Measurements from ENCODE around the gene LY6G6D. TPM values are rescaled to one million over a fixed set of nuclear protein-coding genes. Genes with fewer than 3 reads are reported as not detected.

Gene LY6G6D
- total and polyA plus RNA-seq, 2 of the 13 experiments (the other 11 are each of a cell fraction or from before 2014, with no cell fraction given), result not detected

DNA sequence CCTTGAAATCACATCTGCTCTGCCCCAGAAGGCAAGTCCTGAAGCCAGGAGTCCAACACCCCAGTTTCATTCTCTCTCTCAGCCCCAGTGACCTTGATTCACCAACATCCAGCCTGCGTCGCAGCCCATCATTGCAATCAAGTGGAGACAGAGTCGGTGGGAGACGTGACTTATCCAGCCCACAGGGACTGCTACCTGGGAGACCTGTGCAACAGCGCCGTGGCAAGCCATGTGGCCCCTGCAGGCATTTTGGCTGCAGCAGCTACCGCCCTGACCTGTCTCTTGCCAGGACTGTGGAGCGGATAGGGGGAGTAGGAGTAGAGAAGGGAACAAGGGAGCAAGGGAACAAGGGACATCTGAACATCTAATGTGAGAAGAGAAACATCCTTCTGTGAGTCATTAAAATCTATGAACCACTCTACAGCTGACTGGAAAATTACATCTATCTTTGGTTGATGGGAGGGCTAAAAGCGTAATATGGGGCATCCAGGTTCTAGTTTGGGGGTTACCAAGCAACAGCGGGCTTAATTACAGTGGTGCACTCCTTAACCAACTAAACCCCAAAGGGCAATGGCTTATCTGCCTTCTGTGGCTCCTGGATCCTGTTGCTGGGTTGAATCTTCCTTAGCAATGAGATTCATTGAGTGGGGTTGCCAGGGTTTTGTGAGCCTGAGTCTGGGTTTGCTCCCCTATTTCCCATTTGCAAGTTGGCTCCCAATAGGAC is 2.5 kb downstream of the LY6G6D start (continued):
- TF ChIP-seq ZSCAN21 (CRISPR knock-in tag; IDR thresholded peaks at IDR 0.05; ENCODE audit: borderline replicate concordance), result no peak; the same call in 1 of the 2 replicates
- TF ChIP-seq, protein P1, sequence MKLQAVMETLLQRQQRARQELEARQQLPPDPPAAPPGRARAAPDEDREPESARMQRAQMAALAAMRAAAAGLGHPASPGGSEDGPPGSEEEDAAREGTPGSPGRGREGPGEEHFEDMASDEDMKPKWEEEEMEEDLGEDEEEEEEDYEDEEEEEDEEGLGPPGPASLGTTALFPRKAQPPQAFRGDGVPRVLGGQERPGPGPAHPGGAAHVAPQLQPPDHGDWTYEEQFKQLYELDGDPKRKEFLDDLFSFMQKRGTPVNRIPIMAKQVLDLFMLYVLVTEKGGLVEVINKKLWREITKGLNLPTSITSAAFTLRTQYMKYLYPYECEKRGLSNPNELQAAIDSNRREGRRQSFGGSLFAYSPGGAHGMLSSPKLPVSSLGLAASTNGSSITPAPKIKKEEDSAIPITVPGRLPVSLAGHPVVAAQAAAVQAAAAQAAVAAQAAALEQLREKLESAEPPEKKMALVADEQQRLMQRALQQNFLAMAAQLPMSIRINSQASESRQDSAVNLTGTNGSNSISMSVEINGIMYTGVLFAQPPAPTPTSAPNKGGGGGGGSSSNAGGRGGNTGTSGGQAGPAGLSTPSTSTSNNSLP (IDR thresholded peaks at IDR 0.05; ENCODE audit: low read depth, low read length), result no peak
- TF ChIP-seq ZNF331 (CRISPR knock-in tag; IDR thresholded peaks at IDR 0.05), result peak; percentile 69; the same call in 1 of the 2 replicates
- TF ChIP-seq, protein P2, sequence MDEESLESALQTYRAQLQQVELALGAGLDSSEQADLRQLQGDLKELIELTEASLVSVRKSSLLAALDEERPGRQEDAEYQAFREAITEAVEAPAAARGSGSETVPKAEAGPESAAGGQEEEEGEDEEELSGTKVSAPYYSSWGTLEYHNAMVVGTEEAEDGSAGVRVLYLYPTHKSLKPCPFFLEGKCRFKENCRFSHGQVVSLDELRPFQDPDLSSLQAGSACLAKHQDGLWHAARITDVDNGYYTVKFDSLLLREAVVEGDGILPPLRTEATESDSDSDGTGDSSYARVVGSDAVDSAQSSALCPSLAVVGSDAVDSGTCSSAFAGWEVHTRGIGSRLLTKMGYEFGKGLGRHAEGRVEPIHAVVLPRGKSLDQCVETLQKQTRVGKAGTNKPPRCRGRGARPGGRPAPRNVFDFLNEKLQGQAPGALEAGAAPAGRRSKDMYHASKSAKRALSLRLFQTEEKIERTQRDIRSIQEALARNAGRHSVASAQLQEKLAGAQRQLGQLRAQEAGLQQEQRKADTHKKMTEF (CRISPR knock-in tag; IDR thresholded peaks at IDR 0.05), result peak; percentile 50; the same call in 1 of the 2 replicates
- TF ChIP-seq, protein P3, sequence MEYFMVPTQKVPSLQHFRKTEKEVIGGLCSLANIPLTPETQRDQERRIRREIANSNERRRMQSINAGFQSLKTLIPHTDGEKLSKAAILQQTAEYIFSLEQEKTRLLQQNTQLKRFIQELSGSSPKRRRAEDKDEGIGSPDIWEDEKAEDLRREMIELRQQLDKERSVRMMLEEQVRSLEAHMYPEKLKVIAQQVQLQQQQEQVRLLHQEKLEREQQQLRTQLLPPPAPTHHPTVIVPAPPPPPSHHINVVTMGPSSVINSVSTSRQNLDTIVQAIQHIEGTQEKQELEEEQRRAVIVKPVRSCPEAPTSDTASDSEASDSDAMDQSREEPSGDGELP (IDR thresholded peaks at IDR 0.05; ENCODE audit: borderline replicate concordance, low read depth), result 0 out of 2 replicates have a peak, but pooled peaks have one; percentile 16
- peak; percentile 64; the same call in 1 of the 2 replicates for TF ChIP-seq ZNF292 (CRISPR knock-in tag; IDR thresholded peaks at IDR 0.05; ENCODE audit: borderline replicate concordance, low read depth)
- TF ChIP-seq SKI (IDR thresholded peaks at IDR 0.05; ENCODE audit: partially characterized antibody), result peak; percentile 27
- peak; percentile 22 for TF ChIP-seq HNRNPK (IDR thresholded peaks at IDR 0.05; ENCODE audit: low read depth, low read length, poor library complexity, severe bottlenecking)
- 0 out of 2 replicates have a peak, but pooled peaks have one; percentile 85 for TF ChIP-seq MYNN (CRISPR knock-in tag; IDR thresholded peaks at IDR 0.05; ENCODE audit: low read depth)
- peak; percentile 69 for TF ChIP-seq SALL1 (CRISPR knock-in tag; IDR thresholded peaks at IDR 0.05)
- TF ChIP-seq ZFX (CRISPR knock-in tag; IDR thresholded peaks at IDR 0.05; ENCODE audit: low read depth), result peak; percentile 45; the same call in 1 of the 2 replicates
- TF ChIP-seq HNRNPLL (IDR thresholded peaks at IDR 0.05; ENCODE audit: low read depth, low read length, poor library complexity, severe bottlenecking), result peak; percentile 27
- TF ChIP-seq, protein P4, sequence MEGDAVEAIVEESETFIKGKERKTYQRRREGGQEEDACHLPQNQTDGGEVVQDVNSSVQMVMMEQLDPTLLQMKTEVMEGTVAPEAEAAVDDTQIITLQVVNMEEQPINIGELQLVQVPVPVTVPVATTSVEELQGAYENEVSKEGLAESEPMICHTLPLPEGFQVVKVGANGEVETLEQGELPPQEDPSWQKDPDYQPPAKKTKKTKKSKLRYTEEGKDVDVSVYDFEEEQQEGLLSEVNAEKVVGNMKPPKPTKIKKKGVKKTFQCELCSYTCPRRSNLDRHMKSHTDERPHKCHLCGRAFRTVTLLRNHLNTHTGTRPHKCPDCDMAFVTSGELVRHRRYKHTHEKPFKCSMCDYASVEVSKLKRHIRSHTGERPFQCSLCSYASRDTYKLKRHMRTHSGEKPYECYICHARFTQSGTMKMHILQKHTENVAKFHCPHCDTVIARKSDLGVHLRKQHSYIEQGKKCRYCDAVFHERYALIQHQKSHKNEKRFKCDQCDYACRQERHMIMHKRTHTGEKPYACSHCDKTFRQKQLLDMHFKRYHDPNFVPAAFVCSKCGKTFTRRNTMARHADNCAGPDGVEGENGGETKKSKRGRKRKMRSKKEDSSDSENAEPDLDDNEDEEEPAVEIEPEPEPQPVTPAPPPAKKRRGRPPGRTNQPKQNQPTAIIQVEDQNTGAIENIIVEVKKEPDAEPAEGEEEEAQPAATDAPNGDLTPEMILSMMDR (CRISPR knock-in tag; IDR thresholded peaks at IDR 0.05), result peak; percentile 83
- peak; percentile 40; the same call in 1 of the 2 replicates for TF ChIP-seq ZNF768 (CRISPR knock-in tag; IDR thresholded peaks at IDR 0.05)
- 0 out of 2 replicates have a peak, but pooled peaks have one; percentile 16 for TF ChIP-seq FOXA3 (CRISPR knock-in tag; IDR thresholded peaks at IDR 0.05)
- TF ChIP-seq, protein P5, sequence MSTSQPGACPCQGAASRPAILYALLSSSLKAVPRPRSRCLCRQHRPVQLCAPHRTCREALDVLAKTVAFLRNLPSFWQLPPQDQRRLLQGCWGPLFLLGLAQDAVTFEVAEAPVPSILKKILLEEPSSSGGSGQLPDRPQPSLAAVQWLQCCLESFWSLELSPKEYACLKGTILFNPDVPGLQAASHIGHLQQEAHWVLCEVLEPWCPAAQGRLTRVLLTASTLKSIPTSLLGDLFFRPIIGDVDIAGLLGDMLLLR (CRISPR knock-in tag; IDR thresholded peaks at IDR 0.05), result no peak
- 0 out of 2 replicates have a peak, but pooled peaks have one; percentile 8 for TF ChIP-seq KDM5B (CRISPR knock-in tag; IDR thresholded peaks at IDR 0.05; ENCODE audit: borderline replicate concordance)

Measured in HepG2 (cell line).